COLO829 (cell line): Measurements from ENCODE around the gene SDR39U1.

Source experiments
- DNase-seq: peaks from one replicate; pipeline ENCODE4 v3.0.0; 2012; ENCODE audit warnings: low spot score

SDR39U1 gene

GRCh38 chr14:24411443-24412389 is 30.9 kb downstream of the SDR39U1 start:
- peak; percentile 55 for DNase-seq

DNA sequence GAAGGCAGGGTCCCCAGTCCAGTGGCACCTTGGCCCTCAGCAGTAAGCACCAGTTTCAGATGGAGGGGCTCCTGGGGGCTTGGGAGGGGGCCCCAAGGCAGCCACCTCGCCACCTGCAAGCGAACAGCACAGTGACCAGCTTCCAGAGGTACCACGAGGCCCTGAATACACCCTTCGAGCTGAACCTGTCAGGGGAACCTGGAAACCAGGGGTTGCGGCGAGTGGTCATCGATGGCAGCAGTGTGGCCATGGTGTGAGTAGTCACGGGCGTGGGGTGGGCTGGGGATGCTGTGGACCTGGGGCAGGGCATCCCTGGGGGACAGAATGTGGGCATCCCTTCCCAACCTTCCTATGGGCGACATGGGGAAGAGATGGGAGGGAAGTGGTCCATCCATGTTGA is 32.6 kb downstream of the SDR39U1 start:
- no peak for DNase-seq

GRCh38 chr14:24409192-24409591 is 33.4 kb downstream of the SDR39U1 start:
- DNase-seq, result no peak

DNA sequence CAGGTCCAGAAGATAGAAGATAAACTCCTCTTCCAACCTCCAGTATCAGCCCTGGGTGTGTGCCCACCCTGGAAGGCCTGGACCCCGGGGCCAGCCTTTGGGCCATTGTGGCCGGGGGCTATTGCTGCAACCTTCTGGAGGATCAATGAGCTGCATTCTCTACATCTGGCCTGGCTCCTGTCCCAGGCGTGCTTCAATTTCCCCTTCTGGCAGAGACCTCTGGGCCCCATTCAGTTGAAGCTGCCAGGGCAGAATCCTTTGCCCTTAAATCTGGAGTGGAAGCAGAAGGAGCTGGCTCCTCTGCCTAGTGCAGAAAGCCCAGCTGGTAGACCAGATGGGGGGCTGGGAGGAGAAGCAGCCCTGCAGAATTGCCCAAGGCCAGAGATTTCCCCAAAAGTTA is 33.8 kb downstream of the SDR39U1 start:
- no peak for DNase-seq

DNA sequence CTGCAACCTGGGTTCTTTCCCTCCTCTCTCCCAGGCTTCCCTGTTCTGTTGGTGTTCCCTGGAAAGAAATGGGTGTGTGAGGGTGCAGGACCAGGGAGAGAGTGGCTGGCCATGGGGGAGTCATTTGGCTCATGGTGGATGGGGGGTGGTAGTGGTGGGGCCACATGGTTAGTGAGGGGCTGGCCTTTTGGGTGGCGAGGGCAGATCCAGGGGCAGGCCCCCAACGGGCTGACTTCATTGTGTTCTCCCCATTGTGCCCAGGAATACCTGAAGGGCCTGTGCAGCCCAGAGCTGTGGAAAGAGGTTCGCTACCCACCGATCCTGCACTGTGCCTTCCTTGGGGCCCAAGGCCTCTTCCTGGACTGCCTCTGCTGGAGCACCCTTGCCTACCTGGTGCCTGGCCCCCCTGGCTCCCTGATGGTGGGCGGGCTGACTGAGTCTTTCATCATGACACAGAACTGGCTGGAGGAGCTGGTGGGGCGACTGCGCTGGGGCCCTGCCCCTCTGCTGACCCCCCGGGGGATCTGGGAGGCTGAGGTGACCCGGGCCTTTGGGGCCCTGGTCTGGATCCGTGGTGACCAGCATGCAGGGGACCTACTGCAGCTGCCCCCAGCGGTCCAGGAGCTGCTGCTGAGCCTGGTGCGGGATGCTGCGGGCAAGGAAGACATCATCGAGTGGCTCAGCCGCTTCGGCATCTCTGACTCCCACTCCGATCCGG is 34.8 kb downstream of the SDR39U1 start:
- DNase-seq, result no peak

- DNase-seq, result no peak
Observed at GRCh38 chr14:24406416-24406815, 36.2 kb downstream of the SDR39U1 start.

GRCh38 chr14:24404814-24405213 is 37.8 kb downstream of the SDR39U1 start:
- no peak for DNase-seq

- no peak for DNase-seq
Observed at GRCh38 chr14:24403294-24403998, 39.1 kb downstream of the SDR39U1 start.

- DNase-seq, result no peak
Observed at GRCh38 chr14:24401810-24402702, 40.5 kb downstream of the SDR39U1 start.

GRCh38 chr14:24399999-24400718 is 42.4 kb downstream of the SDR39U1 start:
- DNase-seq, result no peak

DNA sequence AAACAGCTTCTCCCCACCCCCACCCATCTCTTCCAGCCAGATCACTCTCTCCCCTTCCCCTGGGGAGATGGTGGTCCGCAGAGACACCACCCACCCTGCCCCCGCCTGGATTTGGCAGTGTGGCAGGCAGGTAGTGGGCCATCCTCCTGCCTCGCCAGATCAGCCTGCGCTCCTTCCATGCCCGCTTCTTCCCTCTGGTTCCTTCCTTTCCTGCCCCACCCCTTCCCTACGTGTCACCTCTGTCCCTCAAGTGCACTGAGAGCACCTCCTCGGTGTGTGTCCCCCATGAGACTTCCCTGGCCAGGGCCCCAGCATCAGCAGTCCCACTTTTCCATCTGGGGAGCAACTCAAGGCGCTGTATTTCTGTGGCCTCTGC is 43.1 kb downstream of the SDR39U1 start:
- no peak for DNase-seq

DNA sequence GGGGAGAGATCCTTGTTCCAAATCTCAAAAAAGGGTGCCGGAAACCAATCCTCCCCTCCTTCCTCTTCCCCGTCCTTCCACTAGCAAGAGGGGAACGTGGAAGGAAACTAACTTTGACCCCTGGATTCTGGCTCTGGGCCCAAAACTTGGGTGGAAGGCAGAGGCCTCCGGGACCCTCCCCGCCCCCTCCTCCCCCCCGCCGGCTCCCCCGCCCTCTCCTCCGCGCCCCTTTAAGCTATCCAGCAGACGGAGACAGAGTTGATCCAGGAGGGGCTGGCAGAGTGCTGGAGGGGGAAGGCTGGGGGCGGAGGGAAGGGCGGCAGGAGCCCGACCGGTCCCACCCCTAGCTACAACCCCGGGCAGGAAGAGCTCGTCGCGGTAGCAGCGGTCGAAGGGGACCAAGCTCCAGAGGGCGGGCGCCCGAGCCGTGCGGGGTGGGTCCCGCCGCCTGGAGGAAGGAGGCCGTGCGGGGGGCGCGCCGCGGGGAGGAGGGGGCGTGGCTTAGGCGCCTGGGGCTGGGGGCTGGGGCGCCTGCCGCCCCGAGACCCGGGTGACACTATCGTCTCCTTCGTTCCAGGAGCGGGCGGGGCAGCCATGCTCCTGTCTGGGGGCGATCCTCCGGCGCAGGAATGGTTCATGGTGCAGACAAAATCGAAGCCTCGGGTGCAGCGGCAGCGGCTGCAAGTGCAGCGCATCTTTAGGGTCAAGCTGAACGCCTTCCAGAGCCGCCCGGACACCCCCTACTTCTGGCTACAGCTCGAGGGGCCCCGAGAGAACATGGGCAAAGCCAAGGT is 43.7 kb downstream of the SDR39U1 start, which contains the start of gene NYNRIN:
Gene NYNRIN, plus strand, starts transcription at position 351 of the 794 bp plus-strand sequence. Its CDS starts 244 bp downstream, at position 595.
- no peak for DNase-seq

DNA sequence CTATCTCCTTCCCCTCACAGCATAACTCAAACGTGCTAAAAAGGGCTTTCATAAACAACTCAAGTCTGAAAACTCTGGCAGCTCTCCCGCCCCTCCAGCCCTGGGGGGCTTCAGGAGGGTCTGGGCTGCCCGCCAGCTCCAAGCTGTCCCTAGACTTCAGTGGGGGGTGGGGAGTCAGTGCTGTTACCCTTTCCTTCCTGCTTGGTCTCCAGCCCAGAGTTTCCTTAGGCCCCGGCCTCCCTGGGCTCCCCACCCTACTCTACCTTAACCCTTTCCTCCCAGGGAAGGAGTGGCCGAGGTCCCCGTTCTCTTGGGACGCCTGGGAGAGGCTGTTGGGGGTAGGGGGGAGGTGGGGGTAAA is 44.3 kb downstream of the SDR39U1 start:
- DNase-seq, result no peak

DNA sequence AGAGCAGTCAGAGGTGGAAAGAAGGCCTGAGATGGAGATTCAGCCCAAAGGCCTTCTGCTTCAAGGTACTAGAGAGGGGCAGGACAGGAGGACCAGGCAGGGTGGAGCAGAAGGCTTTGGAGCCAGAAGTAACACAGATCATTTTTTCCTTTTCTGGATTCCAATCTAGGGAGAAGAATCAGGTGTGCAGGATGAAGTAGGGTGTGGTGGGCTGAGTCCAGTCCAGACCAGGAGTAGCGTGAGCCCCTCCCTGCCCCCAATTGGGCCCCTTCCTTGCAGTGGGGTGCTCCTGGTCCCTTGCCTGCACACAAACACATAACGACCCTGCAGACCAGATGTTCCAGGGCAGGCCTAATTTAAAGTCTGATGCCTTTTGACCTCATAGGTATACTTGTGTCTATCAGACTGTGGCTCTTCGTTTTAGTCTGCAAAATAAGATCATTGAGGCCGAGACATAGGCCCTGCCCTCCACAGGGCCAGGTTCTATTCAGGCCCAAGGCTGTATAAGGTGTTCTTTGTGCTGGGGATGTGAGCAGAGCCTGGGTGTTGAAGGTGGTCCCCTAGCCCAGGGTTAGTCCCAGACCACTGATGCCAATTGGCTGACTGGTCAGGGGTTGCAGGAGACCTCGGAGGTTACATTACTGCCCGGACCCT is 44.8 kb downstream of the SDR39U1 start:
- DNase-seq, result no peak

GRCh38 chr14:24395609-24396582 is 46.7 kb downstream of the SDR39U1 start:
- DNase-seq, result no peak

DNA sequence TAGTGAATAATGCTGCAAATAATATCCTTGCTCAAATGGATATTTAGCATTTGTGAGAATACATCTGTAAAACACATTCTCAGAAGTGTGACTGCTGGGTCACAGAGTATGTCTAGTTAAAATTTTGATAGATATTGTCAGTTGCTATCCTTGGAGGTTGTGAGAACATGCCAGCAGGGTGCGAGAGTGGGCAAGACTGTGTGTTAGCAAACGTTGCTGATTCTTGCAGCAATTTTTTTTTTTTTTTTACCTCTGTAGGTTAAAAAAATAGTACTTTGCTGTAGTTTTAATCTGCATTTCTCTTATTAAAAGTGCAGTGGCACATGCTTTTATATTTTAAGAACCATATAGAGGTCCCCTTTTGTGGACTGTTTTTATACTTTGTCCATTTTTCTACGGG is 48.3 kb downstream of the SDR39U1 start:
- no peak for DNase-seq

GRCh38 chr14:24392325-24393091 is 50.1 kb downstream of the SDR39U1 start:
- DNase-seq, result no peak
